OCI-LY1 (cell line): ENCODE results near the gene CDH13.

Experiments
- H2AFZ ChIP-seq: fragments of 200-600 bp; sonication (generic), shearing (Covaris generic); 2 replicates; pipeline ENCODE4 v1.6.0; 2014; ENCODE audit warnings: antibody characterized with exemption, mild to moderate bottlenecking, low read length
- H3F3A ChIP-seq: fragments of 200-600 bp; sonication (generic), shearing (Covaris generic); 2 replicates; pipeline ENCODE4 v1.6.0; 2014; ENCODE audit warnings: mild to moderate bottlenecking, antibody characterized with exemption, low read length, moderate library complexity; ENCODE audit not compliant: insufficient read depth
- H3K27ac ChIP-seq: fragments of 200-600 bp; sonication (generic); 2 replicates; pipeline ENCODE4 v1.5.1; 2014; ENCODE audit warnings: low read length, mixed run types, mild to moderate bottlenecking, low read depth; ENCODE audit not compliant: poor library complexity, severe bottlenecking
- H3K27me3 ChIP-seq: fragments of 200-600 bp; sonication (generic); 2 replicates; pipeline ENCODE4 v1.6.0; 2014; ENCODE audit warnings: antibody characterized with exemption, mild to moderate bottlenecking, low read length, moderate library complexity; ENCODE audit not compliant: insufficient read depth
- H3K36me3 ChIP-seq: fragments of 200-600 bp; sonication (generic); 2 replicates; pipeline ENCODE4 v1.6.1; 2014; ENCODE audit warnings: mild to moderate bottlenecking, antibody characterized with exemption, low read length, moderate library complexity, mixed read lengths; ENCODE audit not compliant: insufficient read depth
- H3K4me1 ChIP-seq: fragments of 200-600 bp; sonication (generic); 2 replicates; pipeline ENCODE4 v1.5.1; 2014; ENCODE audit warnings: mild to moderate bottlenecking, low read length, moderate library complexity; ENCODE audit not compliant: insufficient read depth, severe bottlenecking
- H3K4me2 ChIP-seq: fragments of 200-600 bp; sonication (generic), shearing (Covaris generic); 2 replicates; pipeline ENCODE4 v1.6.1; 2014; ENCODE audit warnings: low read length
- H3K4me3 ChIP-seq: fragments of 200-600 bp; sonication (generic); 2 replicates; pipeline ENCODE4 v1.5.1; 2014; ENCODE audit warnings: low read length, low read depth, mild to moderate bottlenecking, mixed read lengths; ENCODE audit not compliant: poor library complexity, severe bottlenecking
- H3K79me2 ChIP-seq: fragments of 200-600 bp; shearing (Covaris generic); 2 replicates; pipeline ENCODE4 v1.6.1; 2016; ENCODE audit warnings: mixed run types, low read length, mixed read lengths; ENCODE audit not compliant: insufficient read depth
- H3K9ac ChIP-seq: fragments of 200-600 bp; sonication (generic), shearing (Covaris generic); 2 replicates; pipeline ENCODE4 v1.6.1; 2014; ENCODE audit warnings: mild to moderate bottlenecking, low read length, mixed read lengths
- H3K9me2 ChIP-seq: fragments of 200-600 bp; sonication (generic), shearing (Covaris generic); 2 replicates; pipeline ENCODE4 v1.6.1; 2014; ENCODE audit warnings: low read depth, mild to moderate bottlenecking, low read length, mixed read lengths
- H3K9me3 ChIP-seq: fragments of 200-600 bp; shearing (Covaris generic); 2 replicates; pipeline ENCODE4 v1.6.1; 2014; ENCODE audit warnings: low read length, mixed read lengths
- H4K20me1 ChIP-seq: fragments of 200-600 bp; sonication (generic), shearing (Covaris generic); 2 replicates; pipeline ENCODE4 v1.6.0; 2016; ENCODE audit warnings: mild to moderate bottlenecking, low read length; ENCODE audit not compliant: insufficient read depth
- EZH2 ChIP-seq: fragments of 200-600 bp; sonication (generic), shearing (Covaris generic); IDR thresholded peaks from 2 replicates; pipeline ENCODE4 v1.8.0; 2017; ENCODE audit warnings: borderline replicate concordance, mixed run types, mild to moderate bottlenecking, antibody characterized with exemption, low read length, moderate library complexity, mixed read lengths
- TF ChIP-seq, protein P1 (sequence below): fragments of 200-600 bp; sonication (generic), shearing (Covaris generic); IDR thresholded peaks from 2 replicates; pipeline ENCODE4 v1.5.1; 2017; ENCODE audit warnings: mild to moderate bottlenecking, antibody characterized with exemption, low read length, moderate library complexity, mixed read lengths

Gene CDH13

DNA sequence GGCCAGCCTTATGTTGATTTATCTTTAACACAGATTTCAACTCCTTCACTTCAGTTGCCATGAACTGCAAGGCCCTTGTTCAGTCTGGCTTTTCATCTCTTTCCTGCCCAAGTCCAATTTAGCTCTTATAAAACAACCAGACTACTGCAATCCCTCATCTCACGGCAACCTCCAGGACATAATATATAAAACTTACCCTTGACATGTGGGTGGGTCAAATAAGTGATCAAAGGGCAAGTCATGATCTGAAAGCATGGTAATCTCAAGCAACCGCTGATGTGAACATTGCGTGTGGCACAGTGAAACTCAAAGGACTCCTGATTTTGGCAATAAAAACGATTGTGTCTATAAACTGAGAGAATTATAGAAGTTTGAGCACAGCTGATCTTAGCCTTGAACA lies 364.6 kb downstream of the CDH13 start:
- no peak overlapping the region for H2AFZ ChIP-seq
- H3K27me3 ChIP-seq = no peaks in the 10 kb centered on the region
- H3K9ac ChIP-seq = no peak overlapping the region
- no peak for TF ChIP-seq EZH2
- TF ChIP-seq, protein P1, sequence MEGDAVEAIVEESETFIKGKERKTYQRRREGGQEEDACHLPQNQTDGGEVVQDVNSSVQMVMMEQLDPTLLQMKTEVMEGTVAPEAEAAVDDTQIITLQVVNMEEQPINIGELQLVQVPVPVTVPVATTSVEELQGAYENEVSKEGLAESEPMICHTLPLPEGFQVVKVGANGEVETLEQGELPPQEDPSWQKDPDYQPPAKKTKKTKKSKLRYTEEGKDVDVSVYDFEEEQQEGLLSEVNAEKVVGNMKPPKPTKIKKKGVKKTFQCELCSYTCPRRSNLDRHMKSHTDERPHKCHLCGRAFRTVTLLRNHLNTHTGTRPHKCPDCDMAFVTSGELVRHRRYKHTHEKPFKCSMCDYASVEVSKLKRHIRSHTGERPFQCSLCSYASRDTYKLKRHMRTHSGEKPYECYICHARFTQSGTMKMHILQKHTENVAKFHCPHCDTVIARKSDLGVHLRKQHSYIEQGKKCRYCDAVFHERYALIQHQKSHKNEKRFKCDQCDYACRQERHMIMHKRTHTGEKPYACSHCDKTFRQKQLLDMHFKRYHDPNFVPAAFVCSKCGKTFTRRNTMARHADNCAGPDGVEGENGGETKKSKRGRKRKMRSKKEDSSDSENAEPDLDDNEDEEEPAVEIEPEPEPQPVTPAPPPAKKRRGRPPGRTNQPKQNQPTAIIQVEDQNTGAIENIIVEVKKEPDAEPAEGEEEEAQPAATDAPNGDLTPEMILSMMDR = no peak
- no peaks in the 10 kb centered on the region for H3K9me3 ChIP-seq
- no peak overlapping the region for H3K4me3 ChIP-seq
- H3F3A ChIP-seq = no peaks in the 10 kb centered on the region
- H3K4me2 ChIP-seq = no peak overlapping the region
- H3K27ac ChIP-seq = no peak overlapping the region
- no peaks in the 10 kb centered on the region for H4K20me1 ChIP-seq
- H3K36me3 ChIP-seq = no peaks in the 10 kb centered on the region
- H3K9me2 ChIP-seq = no peaks in the 10 kb centered on the region
- no peaks in the 10 kb centered on the region for H3K4me1 ChIP-seq
- no peaks in the 10 kb centered on the region for H3K79me2 ChIP-seq

DNA sequence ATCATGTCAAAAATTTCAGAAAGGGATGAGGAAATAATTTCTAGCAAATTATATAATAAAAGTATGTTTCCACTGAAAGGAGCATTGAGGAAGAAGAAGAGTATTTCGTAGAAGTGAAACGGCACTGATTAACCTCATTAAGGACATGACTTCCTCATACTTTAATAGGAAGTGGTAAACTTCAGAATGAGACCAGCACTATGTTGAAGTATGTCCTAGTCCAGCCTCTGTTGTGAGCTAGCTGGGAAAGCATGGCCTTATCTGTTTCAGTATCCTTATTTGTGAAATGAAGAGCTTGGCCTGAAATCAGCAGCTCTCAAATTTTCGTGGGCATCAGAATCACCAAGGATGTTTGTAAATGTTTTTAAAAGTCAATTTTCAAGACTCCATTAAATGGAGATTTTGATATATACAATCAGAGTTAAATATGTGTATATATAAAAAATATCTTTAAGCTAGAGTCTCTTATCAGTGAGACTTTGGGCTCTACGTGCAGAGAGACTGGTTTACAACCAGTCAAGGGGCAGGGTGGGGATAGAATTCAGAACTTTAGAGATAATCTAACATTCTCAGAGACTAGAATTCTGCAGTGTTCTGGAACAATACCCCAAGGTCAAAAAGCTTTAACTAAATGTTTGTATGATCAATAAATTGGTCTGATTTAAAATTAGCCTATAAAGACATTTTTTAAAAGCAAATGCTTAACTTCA lies 365.4 kb downstream of the CDH13 start:
- Histone ChIP-seq H2AFZ (no peak overlapping the region), H3F3A (no peaks in the 10 kb centered on the region), H3K27ac (no peak overlapping the region), H3K9me3 (no peaks in the 10 kb centered on the region), H3K27me3 (no peaks in the 10 kb centered on the region), H3K36me3 (no peaks in the 10 kb centered on the region), H3K79me2 (no peaks in the 10 kb centered on the region), H3K4me2 (no peak overlapping the region), H4K20me1 (no peaks in the 10 kb centered on the region), H3K9me2 (no peaks in the 10 kb centered on the region), H3K4me1 (no peaks in the 10 kb centered on the region), H3K9ac (no peak overlapping the region), H3K4me3 (no peak overlapping the region)
- TF ChIP-seq, protein P1 = no peak
- no peak for TF ChIP-seq EZH2

DNA sequence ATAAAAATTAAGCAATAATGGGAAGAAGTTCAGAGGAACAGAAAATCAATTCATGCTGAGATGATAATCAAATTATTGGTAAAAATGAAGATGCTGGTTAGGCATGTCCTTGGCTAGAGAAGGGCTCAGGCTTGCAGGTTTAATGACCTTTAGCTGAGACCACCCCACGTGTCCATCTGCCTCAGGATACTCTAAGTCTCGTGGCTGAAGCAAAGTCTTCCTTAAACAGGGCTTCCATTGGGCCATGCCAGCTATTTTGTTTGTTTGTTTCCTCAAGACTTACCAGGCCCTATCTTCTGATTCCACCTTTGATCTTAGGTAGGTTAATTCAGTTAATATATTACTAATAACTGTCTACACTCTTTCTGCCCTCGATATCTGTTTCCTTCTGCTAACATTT lies 366.0 kb downstream of the CDH13 start:
- Histone ChIP-seq H3K36me3 (no peaks in the 10 kb centered on the region), H3K4me1 (no peaks in the 10 kb centered on the region), H3K4me2 (no peak overlapping the region), H3K4me3 (no peak overlapping the region), H3K27me3 (no peaks in the 10 kb centered on the region), H2AFZ (no peak overlapping the region), H3F3A (no peaks in the 10 kb centered on the region), H3K9me2 (no peaks in the 10 kb centered on the region), H3K9me3 (no peaks in the 10 kb centered on the region), H3K27ac (no peak overlapping the region), H3K79me2 (no peaks in the 10 kb centered on the region), H3K9ac (no peak overlapping the region), H4K20me1 (no peaks in the 10 kb centered on the region)
- TF ChIP-seq EZH2 = no peak
- TF ChIP-seq, protein P1 = no peak
